Measurements from ENCODE around the gene ATP6V0B. TPM values are rescaled to one million over a fixed set of nuclear protein-coding genes. Genes with fewer than 3 reads are reported as not detected.

ATP6V0B gene
- total and polyA plus RNA-seq, 2 of the 13 experiments (the other 11 are each of a cell fraction or from before 2014, with no cell fraction given), result 157 to 161 TPM

GRCh38 chr1:43946236-43947060 is 28.3 kb upstream of the ATP6V0B start, which contains the start of gene IPO13 (continued):
- no peak for TF ChIP-seq ZNF850 (CRISPR knock-in tag; conservative IDR thresholded peaks at IDR 0.05)
- TF ChIP-seq MBD4 (IDR thresholded peaks at IDR 0.05; ENCODE audit: borderline replicate concordance, low read length), result no peak
- no peak for TF ChIP-seq NONO (IDR thresholded peaks at IDR 0.05)
- TF ChIP-seq NONO (CRISPR knock-in tag; conservative IDR thresholded peaks at IDR 0.05), result peak; percentile 90
- TF ChIP-seq ZNF557 (CRISPR knock-in tag; IDR thresholded peaks at IDR 0.05), result 0 out of 2 replicates have a peak, but pooled peaks have one; percentile 53
- peak; percentile 67; the same call in 1 of the 2 replicates for TF ChIP-seq ZBTB26 (CRISPR knock-in tag; IDR thresholded peaks at IDR 0.05; ENCODE audit: borderline replicate concordance)
- no peak; the same call in 1 of the 2 replicates for TF ChIP-seq JDP2 (CRISPR knock-in tag; IDR thresholded peaks at IDR 0.05; ENCODE audit: borderline replicate concordance)
- no peak for TF ChIP-seq EZH2 (conservative IDR thresholded peaks at IDR 0.05; ENCODE audit: low read depth, low read length)
- TF ChIP-seq, protein P1, sequence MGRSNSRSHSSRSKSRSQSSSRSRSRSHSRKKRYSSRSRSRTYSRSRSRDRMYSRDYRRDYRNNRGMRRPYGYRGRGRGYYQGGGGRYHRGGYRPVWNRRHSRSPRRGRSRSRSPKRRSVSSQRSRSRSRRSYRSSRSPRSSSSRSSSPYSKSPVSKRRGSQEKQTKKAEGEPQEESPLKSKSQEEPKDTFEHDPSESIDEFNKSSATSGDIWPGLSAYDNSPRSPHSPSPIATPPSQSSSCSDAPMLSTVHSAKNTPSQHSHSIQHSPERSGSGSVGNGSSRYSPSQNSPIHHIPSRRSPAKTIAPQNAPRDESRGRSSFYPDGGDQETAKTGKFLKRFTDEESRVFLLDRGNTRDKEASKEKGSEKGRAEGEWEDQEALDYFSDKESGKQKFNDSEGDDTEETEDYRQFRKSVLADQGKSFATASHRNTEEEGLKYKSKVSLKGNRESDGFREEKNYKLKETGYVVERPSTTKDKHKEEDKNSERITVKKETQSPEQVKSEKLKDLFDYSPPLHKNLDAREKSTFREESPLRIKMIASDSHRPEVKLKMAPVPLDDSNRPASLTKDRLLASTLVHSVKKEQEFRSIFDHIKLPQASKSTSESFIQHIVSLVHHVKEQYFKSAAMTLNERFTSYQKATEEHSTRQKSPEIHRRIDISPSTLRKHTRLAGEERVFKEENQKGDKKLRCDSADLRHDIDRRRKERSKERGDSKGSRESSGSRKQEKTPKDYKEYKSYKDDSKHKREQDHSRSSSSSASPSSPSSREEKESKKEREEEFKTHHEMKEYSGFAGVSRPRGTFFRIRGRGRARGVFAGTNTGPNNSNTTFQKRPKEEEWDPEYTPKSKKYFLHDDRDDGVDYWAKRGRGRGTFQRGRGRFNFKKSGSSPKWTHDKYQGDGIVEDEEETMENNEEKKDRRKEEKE (IDR thresholded peaks at IDR 0.05), result no peak
- peak; percentile 74; the same call in 1 of the 2 replicates for TF ChIP-seq GZF1 (CRISPR knock-in tag; IDR thresholded peaks at IDR 0.05)
- peak; percentile 67 for TF ChIP-seq ZBTB21 (CRISPR knock-in tag; IDR thresholded peaks at IDR 0.05)
- TF ChIP-seq SUZ12 (IDR thresholded peaks at IDR 0.05; ENCODE audit: low read depth, low read length), result peak; percentile 67
- TF ChIP-seq, protein P2, sequence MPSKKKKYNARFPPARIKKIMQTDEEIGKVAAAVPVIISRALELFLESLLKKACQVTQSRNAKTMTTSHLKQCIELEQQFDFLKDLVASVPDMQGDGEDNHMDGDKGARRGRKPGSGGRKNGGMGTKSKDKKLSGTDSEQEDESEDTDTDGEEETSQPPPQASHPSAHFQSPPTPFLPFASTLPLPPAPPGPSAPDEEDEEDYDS (CRISPR knock-in tag; IDR thresholded peaks at IDR 0.05), result peak; percentile 82
- peak; percentile 44; the same call in 1 of the 2 replicates for TF ChIP-seq PBX2 (CRISPR knock-in tag; IDR thresholded peaks at IDR 0.05)
- TF ChIP-seq SRSF1 (optimal IDR thresholded peaks at IDR 0.05; ENCODE audit: low read depth, low read length), result peak; percentile 56
- 0 out of 2 replicates have a peak, but pooled peaks have one; percentile 85 for TF ChIP-seq DMTF1 (CRISPR knock-in tag; IDR thresholded peaks at IDR 0.05)
- peak; percentile 86 for TF ChIP-seq ELF3 (CRISPR knock-in tag; IDR thresholded peaks at IDR 0.05)
- TF ChIP-seq HOXD1 (CRISPR knock-in tag; IDR thresholded peaks at IDR 0.05), result peak; percentile 49; the same call in 1 of the 2 replicates
- TF ChIP-seq NFE2L2 (IDR thresholded peaks at IDR 0.05; ENCODE audit: low read length), result no peak
- TF ChIP-seq MXD4 (CRISPR knock-in tag; IDR thresholded peaks at IDR 0.05), result peak; percentile 99
- TF ChIP-seq HNF4G (IDR thresholded peaks at IDR 0.05; ENCODE audit: borderline replicate concordance, low read depth, low read length), result no peak
- no peak for TF ChIP-seq HNF4G (CRISPR knock-in tag; IDR thresholded peaks at IDR 0.05; ENCODE audit: borderline replicate concordance, low read depth)
- TF ChIP-seq ZNF598 (CRISPR knock-in tag; IDR thresholded peaks at IDR 0.05; ENCODE audit: borderline replicate concordance), result peak; percentile 78; the same call in 1 of the 2 replicates

All from HepG2 (cell line).